ENCODE results near the gene ILK. TPM values are rescaled to one million over a fixed set of nuclear protein-coding genes. Genes with fewer than 3 reads are reported as not detected.
A peak's percentile ranks its signal among the peaks of the same experiment; 100 is the strongest.

Gene ILK
- total RNA-seq, 1 donor from 2014 or later, result 192 TPM

- peak; percentile 52 for TF ChIP-seq CTCF (IDR thresholded peaks at IDR 0.05; ENCODE audit: borderline replicate concordance)
- Histone ChIP-seq H3K27ac (replicated peaks) (peak within 1 kb of the TSS; percentile 99), H3K36me3 (peaks cover 60% of the 10 kb centered on the region), H3K4me1 (peaks cover 60% of the 10 kb centered on the region), H3K9me3 (replicated peaks) (no peaks in the 10 kb centered on the region), H3K4me3 (peak within 1 kb of the TSS; percentile 83), H3K27me3 (ENCODE audit: low read depth) (no peaks in the 10 kb centered on the region)
- intact Hi-C loops (cut with micrococcal nuclease), result no loop called here
- peak; percentile 99 for DNase-seq
Measured at GRCh38 chr11:6612213-6613041, 8.9 kb downstream of the ILK start, which contains the start of gene TAF10. TSS of gene TAF10 (minus strand) at chr11:6612216. CDS start at chr11:6612189, 27 bp downstream.

- Histone ChIP-seq H3K4me3 (no peak overlapping the region), H3K36me3 (peaks cover 50% of the 10 kb centered on the region), H3K27ac (replicated peaks) (peak overlapping the region; percentile 99), H3K27me3 (ENCODE audit: low read depth) (no peaks in the 10 kb centered on the region), H3K4me1 (peaks cover 60% of the 10 kb centered on the region), H3K9me3 (replicated peaks) (no peaks in the 10 kb centered on the region)
- TF ChIP-seq CTCF (IDR thresholded peaks at IDR 0.05; ENCODE audit: borderline replicate concordance), result no peak
- no peak for DNase-seq
- intact Hi-C loops (cut with micrococcal nuclease), result no loop called here
Measured at GRCh38 chr11:6613496-6613895, 9.9 kb downstream of the ILK start.

- no peak for TF ChIP-seq CTCF (IDR thresholded peaks at IDR 0.05; ENCODE audit: borderline replicate concordance)
- Histone ChIP-seq H3K36me3 (peaks cover 41% of the 10 kb centered on the region), H3K27me3 (ENCODE audit: low read depth) (no peaks in the 10 kb centered on the region), H3K4me1 (peaks cover 58% of the 10 kb centered on the region), H3K9me3 (replicated peaks) (no peaks in the 10 kb centered on the region), H3K27ac (replicated peaks) (no peak overlapping the region), H3K4me3 (no peak overlapping the region)
- DNase-seq, result no peak
- intact Hi-C loops (cut with micrococcal nuclease), result no loop called here
Measured at GRCh38 chr11:6614446-6614845, 10.9 kb downstream of the ILK start.

- Histone ChIP-seq H3K4me1 (peaks cover 58% of the 10 kb centered on the region), H3K36me3 (peaks cover 35% of the 10 kb centered on the region)
- TF ChIP-seq CTCF (IDR thresholded peaks at IDR 0.05; ENCODE audit: borderline replicate concordance), result no peak
Measured at GRCh38 chr11:6615046-6615445, 11.5 kb downstream of the ILK start.

GRCh38 chr11:6615882-6616585 lies 12.5 kb downstream of the ILK start:
- no peak overlapping the region for H3K27ac ChIP-seq (replicated peaks)
- TF ChIP-seq CTCF (IDR thresholded peaks at IDR 0.05; ENCODE audit: borderline replicate concordance), result no peak
- peaks cover 49% of the 10 kb centered on the region for H3K4me1 ChIP-seq

More at GRCh38 chr11:6615046-6615445, 11.5 kb downstream of the ILK start:
- no peaks in the 10 kb centered on the region for H3K27me3 ChIP-seq (ENCODE audit: low read depth)
- intact Hi-C loops (cut with micrococcal nuclease), result no loop called here
- H3K27ac ChIP-seq (replicated peaks), result no peak overlapping the region
- no peak overlapping the region for H3K4me3 ChIP-seq
- no peaks in the 10 kb centered on the region for H3K9me3 ChIP-seq (replicated peaks)
- no peak for DNase-seq

More at GRCh38 chr11:6615882-6616585, 12.5 kb downstream of the ILK start:
- Histone ChIP-seq H3K9me3 (replicated peaks) (no peaks in the 10 kb centered on the region), H3K36me3 (peaks cover 25% of the 10 kb centered on the region), H3K4me3 (no peak overlapping the region), H3K27me3 (ENCODE audit: low read depth) (no peaks in the 10 kb centered on the region)
- intact Hi-C loops (cut with micrococcal nuclease), result no loop called here
- no peak for DNase-seq
